WTC11 (cell line): ENCODE measurements around the gene UNC79.
A peak's percentile ranks its signal among the peaks of the same experiment; 100 is the strongest.

ENCODE experiments used
- ATF1 ChIP-seq: sonication (generic); formaldehyde crosslinking; IDR thresholded peaks from 2 replicates; pipeline ENCODE4 v1.8.1; 2023; ENCODE audit warnings: mild to moderate bottlenecking, moderate library complexity, missing genetic modification reagents
- KAT7 ChIP-seq: sonication (generic); formaldehyde crosslinking; IDR thresholded peaks from 2 replicates; pipeline ENCODE4 v1.8.1; 2023; ENCODE audit warnings: missing genetic modification reagents, mild to moderate bottlenecking, borderline replicate concordance
- NFYB ChIP-seq: sonication (generic); formaldehyde crosslinking; conservative IDR thresholded peaks from 2 replicates; pipeline ENCODE4 v1.8.0; 2022; ENCODE audit warnings: low read depth, missing genetic modification reagents
- SP1 ChIP-seq: sonication (generic); formaldehyde crosslinking; conservative IDR thresholded peaks from 2 replicates; pipeline ENCODE4 v1.8.1; 2022; ENCODE audit warnings: missing genetic modification reagents
- ZNF232 ChIP-seq: sonication (generic); formaldehyde crosslinking; IDR thresholded peaks from 2 replicates; pipeline ENCODE4 v1.8.0; 2022; ENCODE audit warnings: mild to moderate bottlenecking, missing genetic modification reagents
- TF ChIP-seq, protein P1 (sequence below): fragments of 200-600 bp; IDR thresholded peaks from 2 replicates; pipeline ENCODE4 v1.8.0; 2022; ENCODE audit warnings: antibody characterized with exemption
- TF ChIP-seq, protein P2 (sequence below): sonication (generic); formaldehyde crosslinking; IDR thresholded peaks from 2 replicates; pipeline ENCODE4 v1.8.1; 2023; ENCODE audit warnings: mild to moderate bottlenecking, missing genetic modification reagents
- TF ChIP-seq, protein P3 (sequence below): sonication (generic); formaldehyde crosslinking; IDR thresholded peaks from 2 replicates; pipeline ENCODE4 v1.8.0; 2022; ENCODE audit warnings: mild to moderate bottlenecking, missing genetic modification reagents
- TF ChIP-seq, protein P4 (sequence below): fragments of 250-450 bp; sonication (Bioruptor Pico); conservative IDR thresholded peaks from 2 replicates; pipeline ENCODE4 v1.9.0; 2021; ENCODE audit warnings: mild to moderate bottlenecking

DNA sequence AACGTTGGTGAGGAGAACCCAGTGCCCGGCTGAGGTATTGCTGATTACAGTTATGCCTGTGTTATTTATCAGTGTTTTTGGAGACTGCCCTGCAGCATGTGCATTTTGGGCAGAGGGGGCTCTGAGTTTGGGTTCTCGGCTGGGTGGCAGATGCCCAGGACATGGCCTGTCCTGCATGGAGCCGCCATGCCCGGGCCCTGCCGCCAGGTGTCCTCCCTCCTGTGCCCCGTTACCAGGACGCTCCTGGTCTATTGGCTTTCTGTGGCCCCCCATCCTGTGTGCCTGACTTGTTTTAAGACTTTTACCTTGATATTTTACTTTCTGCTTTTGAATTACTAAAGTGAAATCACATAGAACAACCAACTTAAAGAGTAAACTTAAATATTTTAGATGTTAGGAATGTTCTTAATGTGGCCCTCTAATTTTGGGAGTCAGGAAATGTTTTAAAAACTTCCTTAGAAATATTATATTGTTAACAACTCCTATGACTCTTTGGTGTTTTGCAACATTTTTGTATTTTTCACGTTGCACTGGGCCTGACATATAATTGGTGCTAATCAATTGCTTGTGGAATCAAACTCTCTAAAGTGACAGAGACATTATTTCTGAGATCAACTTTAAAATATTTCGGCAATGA lies 305.8 kb downstream of the UNC79 start:
- TF ChIP-seq, protein P1, sequence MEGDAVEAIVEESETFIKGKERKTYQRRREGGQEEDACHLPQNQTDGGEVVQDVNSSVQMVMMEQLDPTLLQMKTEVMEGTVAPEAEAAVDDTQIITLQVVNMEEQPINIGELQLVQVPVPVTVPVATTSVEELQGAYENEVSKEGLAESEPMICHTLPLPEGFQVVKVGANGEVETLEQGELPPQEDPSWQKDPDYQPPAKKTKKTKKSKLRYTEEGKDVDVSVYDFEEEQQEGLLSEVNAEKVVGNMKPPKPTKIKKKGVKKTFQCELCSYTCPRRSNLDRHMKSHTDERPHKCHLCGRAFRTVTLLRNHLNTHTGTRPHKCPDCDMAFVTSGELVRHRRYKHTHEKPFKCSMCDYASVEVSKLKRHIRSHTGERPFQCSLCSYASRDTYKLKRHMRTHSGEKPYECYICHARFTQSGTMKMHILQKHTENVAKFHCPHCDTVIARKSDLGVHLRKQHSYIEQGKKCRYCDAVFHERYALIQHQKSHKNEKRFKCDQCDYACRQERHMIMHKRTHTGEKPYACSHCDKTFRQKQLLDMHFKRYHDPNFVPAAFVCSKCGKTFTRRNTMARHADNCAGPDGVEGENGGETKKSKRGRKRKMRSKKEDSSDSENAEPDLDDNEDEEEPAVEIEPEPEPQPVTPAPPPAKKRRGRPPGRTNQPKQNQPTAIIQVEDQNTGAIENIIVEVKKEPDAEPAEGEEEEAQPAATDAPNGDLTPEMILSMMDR: peak; percentile 45; the same call in 1 of the 2 replicates
- TF ChIP-seq NFYB (CRISPR knock-in tag) (no peak), SP1 (no peak), ZNF232 (no peak), KAT7 (CRISPR knock-in tag) (no peak), ATF1 (CRISPR knock-in tag) (no peak)
- TF ChIP-seq, protein P2, sequence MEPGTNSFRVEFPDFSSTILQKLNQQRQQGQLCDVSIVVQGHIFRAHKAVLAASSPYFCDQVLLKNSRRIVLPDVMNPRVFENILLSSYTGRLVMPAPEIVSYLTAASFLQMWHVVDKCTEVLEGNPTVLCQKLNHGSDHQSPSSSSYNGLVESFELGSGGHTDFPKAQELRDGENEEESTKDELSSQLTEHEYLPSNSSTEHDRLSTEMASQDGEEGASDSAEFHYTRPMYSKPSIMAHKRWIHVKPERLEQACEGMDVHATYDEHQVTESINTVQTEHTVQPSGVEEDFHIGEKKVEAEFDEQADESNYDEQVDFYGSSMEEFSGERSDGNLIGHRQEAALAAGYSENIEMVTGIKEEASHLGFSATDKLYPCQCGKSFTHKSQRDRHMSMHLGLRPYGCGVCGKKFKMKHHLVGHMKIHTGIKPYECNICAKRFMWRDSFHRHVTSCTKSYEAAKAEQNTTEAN: no peak
- TF ChIP-seq, protein P3, sequence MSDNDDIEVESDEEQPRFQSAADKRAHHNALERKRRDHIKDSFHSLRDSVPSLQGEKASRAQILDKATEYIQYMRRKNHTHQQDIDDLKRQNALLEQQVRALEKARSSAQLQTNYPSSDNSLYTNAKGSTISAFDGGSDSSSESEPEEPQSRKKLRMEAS (CRISPR knock-in tag): no peak
- TF ChIP-seq, protein P4, sequence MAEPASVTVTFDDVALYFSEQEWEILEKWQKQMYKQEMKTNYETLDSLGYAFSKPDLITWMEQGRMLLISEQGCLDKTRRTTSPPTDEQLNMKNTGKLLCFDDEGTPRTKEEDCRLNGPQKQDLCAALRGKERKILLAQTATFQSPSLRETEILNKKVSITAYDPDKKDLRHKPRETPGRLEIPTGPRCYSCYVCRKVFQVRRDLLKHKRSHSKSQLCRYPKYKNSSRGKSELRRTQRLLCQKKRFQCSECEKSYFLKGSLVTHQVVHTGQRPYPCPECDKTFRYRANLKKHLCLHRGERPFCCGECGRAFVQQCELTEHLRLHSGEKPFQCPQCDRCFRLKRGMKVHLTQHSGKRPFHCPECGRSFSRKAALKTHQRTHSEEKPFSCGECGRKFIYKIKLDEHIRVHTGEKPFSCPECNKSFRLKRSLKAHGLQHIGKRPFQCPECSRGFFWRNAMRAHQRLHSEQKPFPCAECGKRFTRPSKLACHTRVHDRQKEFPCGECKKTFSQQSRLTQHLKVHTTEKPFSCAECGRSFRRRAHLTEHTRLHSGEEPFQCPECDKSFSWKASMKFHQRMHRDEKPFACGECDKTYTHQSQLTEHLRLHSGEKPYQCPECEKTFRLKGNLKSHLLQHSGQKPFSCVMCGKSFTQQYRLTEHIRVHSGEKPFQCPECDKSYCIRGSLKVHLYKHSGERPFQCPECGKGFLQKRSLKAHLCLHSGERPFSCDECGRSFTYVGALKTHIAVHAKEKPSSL (CRISPR knock-in tag): no peak
